ENCODE results near the gene ESR2. TPM values are rescaled to one million over a fixed set of nuclear protein-coding genes. Genes with fewer than 3 reads are reported as not detected.
A peak's percentile ranks its signal among the peaks of the same experiment; 100 is the strongest.

The ESR2 gene
- total RNA-seq, 1 experiment from 2014 or later, result 0.27 TPM

- in situ Hi-C loops (cut with HindIII; ENCODE audit: low pct_unique_long_range_greater_than_20kb, low sequenced_read_pairs), result no loop called here
- peak; percentile 40 for DNase-seq (ENCODE audit: low read depth)
Observed at GRCh38 chr14:64279704-64280668, 14.2 kb downstream of the ESR2 start.

GRCh38 chr14:64278458-64278857 lies 15.7 kb downstream of the ESR2 start:
- in situ Hi-C loops (cut with HindIII; ENCODE audit: low pct_unique_long_range_greater_than_20kb, low sequenced_read_pairs), result no loop called here

DNA sequence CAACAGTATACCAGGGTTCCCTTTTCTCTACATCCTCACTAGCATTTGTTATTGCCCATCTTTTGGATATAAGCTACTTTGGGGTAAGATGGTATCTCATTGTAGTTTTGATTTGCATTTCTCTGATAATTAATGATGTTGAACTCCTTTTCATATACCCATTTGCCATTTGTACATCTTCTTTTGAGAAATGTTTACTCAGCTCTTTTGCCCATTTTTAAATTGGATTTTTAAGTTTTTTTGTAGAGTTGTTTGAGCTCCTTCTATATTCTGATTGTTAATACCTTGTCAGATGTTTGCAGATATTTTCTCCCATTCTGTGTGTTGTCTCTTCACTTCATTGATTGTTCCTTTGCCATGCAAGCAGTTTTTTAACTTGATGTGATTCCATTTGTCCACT lies 22.2 kb downstream of the ESR2 start:
- no peak for DNase-seq (ENCODE audit: low read depth)
- in situ Hi-C loops (cut with HindIII; ENCODE audit: low pct_unique_long_range_greater_than_20kb, low sequenced_read_pairs), result no loop called here

More at GRCh38 chr14:64278458-64278857, 15.7 kb downstream of the ESR2 start:
- DNase-seq (ENCODE audit: low read depth), result no peak

- no peak for DNase-seq (ENCODE audit: low read depth)
- in situ Hi-C loops (cut with HindIII; ENCODE audit: low pct_unique_long_range_greater_than_20kb, low sequenced_read_pairs), result no loop called here
Observed at GRCh38 chr14:64266239-64266638, 27.9 kb downstream of the ESR2 start.

DNA sequence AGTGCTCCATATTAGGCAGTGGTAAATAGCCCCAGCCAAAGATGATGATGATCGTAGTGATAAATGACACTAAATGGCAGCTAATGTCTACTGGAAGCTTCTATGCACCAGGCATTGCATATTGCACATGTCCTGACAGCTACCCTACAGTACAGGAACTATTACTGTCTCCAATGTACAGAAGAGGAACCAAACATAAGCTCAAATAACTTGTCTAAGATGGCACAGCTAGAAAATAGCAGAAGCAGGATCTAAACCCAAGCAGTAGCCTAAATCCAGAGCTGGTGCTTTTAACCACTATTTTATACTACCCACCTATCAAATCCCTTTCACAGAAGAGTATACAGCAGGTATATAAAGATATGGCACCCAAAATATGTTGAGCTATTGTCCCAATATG lies 28.9 kb downstream of the ESR2 start:
- DNase-seq (ENCODE audit: low read depth), result no peak
- in situ Hi-C loops (cut with HindIII; ENCODE audit: low pct_unique_long_range_greater_than_20kb, low sequenced_read_pairs), result no loop called here

DNA sequence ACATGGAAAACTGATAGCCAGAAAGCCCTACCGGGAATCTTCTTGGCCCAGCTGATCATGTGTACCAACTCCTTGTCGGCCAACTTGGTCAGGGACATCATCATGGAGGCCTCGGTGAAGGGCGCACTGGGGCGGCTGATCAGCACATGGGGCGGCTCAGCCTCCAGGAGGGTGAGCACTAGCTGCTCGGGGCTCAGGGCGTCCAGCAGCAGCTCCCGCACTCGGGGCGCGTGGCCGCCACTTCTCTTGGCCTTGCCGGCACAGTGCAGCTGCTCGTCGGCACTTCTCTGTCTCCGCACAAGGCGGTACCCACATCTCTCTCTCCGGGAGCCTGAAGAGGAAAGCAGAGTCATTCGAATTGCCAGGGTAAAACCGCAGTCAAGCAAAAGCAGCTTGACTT lies 33.8 kb downstream of the ESR2 start:
- DNase-seq (ENCODE audit: low read depth), result no peak
- in situ Hi-C loops (cut with HindIII; ENCODE audit: low pct_unique_long_range_greater_than_20kb, low sequenced_read_pairs), result no loop called here

GRCh38 chr14:64255756-64256155 lies 38.4 kb downstream of the ESR2 start:
- in situ Hi-C loops (cut with HindIII; ENCODE audit: low pct_unique_long_range_greater_than_20kb, low sequenced_read_pairs), result no loop called here
- no peak for DNase-seq (ENCODE audit: low read depth)

DNA sequence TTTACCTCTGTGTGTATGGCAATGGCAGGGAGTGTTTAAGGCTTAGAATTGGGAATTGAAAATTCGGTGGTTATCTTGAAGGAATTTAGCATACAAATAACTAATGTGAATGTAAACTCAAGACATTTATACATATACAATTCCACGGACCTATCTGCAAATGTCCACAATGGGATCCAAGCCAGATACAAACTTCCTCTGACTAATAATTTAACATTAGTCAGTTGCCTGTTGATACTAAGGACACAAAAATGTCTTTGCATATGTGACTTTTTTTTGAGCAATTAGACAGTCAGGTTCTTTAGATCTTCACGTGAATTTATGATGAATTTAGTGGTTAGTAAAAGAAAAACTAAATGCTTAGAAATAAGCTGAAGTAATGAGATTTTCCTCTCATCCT lies 40.5 kb downstream of the ESR2 start:
- in situ Hi-C loops (cut with HindIII; ENCODE audit: low pct_unique_long_range_greater_than_20kb, low sequenced_read_pairs), result no loop called here
- no peak for DNase-seq (ENCODE audit: low read depth)

DNA sequence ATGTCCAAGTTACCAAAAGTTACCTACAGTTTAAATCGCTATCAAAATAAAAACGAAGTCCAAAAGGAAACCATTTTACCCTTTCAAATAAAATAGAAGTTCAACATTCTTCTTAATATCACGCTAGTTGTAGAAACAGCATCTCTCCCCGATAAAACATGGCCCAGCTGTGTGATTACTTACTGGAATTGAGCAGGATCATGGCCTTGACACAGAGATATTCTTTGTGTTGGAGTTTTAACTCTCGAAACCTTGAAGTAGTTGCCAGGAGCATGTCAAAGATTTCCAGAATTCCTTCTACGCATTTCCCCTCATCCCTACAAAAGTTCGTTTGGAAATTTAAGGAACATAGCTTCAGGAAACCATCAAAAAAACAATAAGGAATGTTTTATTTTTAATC lies 44.8 kb downstream of the ESR2 start:
- in situ Hi-C loops (cut with HindIII; ENCODE audit: low pct_unique_long_range_greater_than_20kb, low sequenced_read_pairs), result no loop called here

GRCh38 chr14:64248689-64249088 lies 45.5 kb downstream of the ESR2 start:
- DNase-seq (ENCODE audit: low read depth), result no peak
- in situ Hi-C loops (cut with HindIII; ENCODE audit: low pct_unique_long_range_greater_than_20kb, low sequenced_read_pairs), result no loop called here

More for the DNA sequence above, 44.8 kb downstream of the ESR2 start:
- no peak for DNase-seq (ENCODE audit: low read depth)

- DNase-seq (ENCODE audit: low read depth), result no peak
- in situ Hi-C loops (cut with HindIII; ENCODE audit: low pct_unique_long_range_greater_than_20kb, low sequenced_read_pairs), result no loop called here
Observed at GRCh38 chr14:64247195-64247594, 47.0 kb downstream of the ESR2 start.

- DNase-seq (ENCODE audit: low read depth), result no peak
- in situ Hi-C loops (cut with HindIII; ENCODE audit: low pct_unique_long_range_greater_than_20kb, low sequenced_read_pairs), result no loop called here
Observed at GRCh38 chr14:64246688-64247087, 47.5 kb downstream of the ESR2 start.

DNA sequence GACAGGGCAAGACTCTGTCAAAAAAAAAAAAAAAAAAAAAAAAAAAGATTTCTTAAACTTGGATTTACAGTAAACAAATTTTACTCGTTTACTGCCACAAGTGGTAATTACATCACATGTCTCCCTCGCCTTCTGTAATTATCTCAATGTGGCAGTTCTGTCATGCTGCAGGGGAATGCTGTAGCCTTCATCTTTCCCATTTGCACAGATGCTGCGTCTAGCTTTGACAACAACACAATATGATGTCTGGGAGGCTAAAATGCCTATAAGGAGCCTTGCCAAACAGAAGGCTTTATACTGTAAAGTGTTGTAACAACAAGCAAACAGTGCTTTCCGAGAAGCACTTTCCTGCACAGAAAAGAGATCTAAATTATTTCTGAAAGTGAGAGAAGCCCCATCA lies 48.7 kb downstream of the ESR2 start:
- no peak for DNase-seq (ENCODE audit: low read depth)
- in situ Hi-C loops (cut with HindIII; ENCODE audit: low pct_unique_long_range_greater_than_20kb, low sequenced_read_pairs), result no loop called here

- DNase-seq (ENCODE audit: low read depth), result no peak
Observed at GRCh38 chr14:64244279-64244678, 49.9 kb downstream of the ESR2 start.

GRCh38 chr14:64238631-64239030 lies 55.5 kb downstream of the ESR2 start:
- DNase-seq (ENCODE audit: low read depth), result no peak
- in situ Hi-C loops (cut with HindIII; ENCODE audit: low pct_unique_long_range_greater_than_20kb, low sequenced_read_pairs), result no loop called here

More at GRCh38 chr14:64244279-64244678, 49.9 kb downstream of the ESR2 start:
- in situ Hi-C loops (cut with HindIII; ENCODE audit: low pct_unique_long_range_greater_than_20kb, low sequenced_read_pairs), result no loop called here

DNA sequence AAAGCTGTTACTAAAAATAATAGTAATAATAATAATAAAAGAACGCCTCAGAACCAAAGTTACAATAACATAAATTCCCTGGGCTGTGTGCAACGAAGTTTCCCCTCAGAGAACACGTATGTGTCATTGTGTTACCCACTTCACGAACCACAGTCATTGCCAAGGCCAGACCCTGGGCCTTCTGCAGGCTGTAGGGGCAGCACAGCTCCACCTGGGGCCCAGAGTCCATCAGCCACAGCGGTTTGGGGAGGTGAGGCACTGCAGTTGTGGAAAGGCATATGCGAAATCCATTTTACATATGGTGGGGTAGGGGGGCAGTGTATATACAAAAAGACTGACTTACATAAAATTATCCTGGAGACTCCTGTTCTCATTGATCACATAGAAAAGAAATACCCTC lies 56.1 kb downstream of the ESR2 start:
- DNase-seq (ENCODE audit: low read depth), result no peak
- in situ Hi-C loops (cut with HindIII; ENCODE audit: low pct_unique_long_range_greater_than_20kb, low sequenced_read_pairs), result no loop called here

GRCh38 chr14:64235652-64236640 lies 58.2 kb downstream of the ESR2 start:
- in situ Hi-C loops (cut with HindIII; ENCODE audit: low pct_unique_long_range_greater_than_20kb, low sequenced_read_pairs), result no loop called here
- DNase-seq (ENCODE audit: low read depth), result peak; percentile 81

DNA sequence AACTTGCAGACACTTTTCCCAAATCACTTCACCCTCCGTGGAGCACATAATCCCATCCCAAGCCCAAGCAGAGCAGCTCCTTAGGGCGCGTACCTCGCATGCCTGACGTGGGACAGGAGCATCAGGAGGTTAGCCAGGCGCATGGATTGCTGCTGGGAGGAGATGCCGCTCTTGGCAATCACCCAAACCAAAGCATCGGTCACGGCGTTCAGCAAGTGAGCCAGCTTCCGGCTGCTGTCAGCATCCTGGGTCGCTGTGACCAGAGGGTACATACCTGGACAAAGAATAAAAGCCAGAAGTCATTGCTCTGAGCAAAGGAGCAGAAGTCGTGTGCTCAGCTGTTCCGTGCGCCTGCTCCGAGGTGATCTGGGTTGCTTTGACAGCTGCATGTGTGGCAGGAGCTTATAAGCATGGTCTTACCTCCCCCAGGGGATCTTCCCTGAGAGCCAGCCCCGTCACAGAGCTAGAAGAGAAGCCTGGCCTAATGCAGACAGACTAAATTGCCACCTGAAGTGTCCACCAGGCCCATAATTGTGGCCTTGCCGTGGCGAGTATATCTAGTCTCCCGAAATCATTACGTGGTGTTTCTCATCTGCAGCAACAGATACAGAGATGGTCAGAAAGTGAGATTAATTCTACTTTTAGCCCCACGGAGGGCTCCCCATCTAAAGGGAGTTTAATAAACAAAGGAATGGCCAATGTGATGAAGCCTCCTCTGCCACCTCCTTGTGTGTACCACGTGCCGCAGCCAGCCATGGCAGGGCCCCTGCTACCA lies 59.1 kb downstream of the ESR2 start:
- in situ Hi-C loops (cut with HindIII; ENCODE audit: low pct_unique_long_range_greater_than_20kb, low sequenced_read_pairs), result no loop called here
- DNase-seq (ENCODE audit: low read depth), result peak; percentile 79
